Medulla oblongata (tissue), 1 donor: ENCODE data around the gene ZFP1.
A peak's percentile ranks its signal among the peaks of the same experiment; 100 is the strongest.
"Not testable (repeated sequence)": the region's sequence is repeated elsewhere in the genome, so short reads cannot be mapped to it uniquely, and the experiment has no call there.

ENCODE experiments used
- DNase-seq: peaks from one replicate; pipeline ENCODE4 v3.0.0-alpha.2; 2015; ENCODE audit errors: extremely low spot score

ZFP1 gene

GRCh38 chr16:75204410-75204758, 56.1 kb downstream of the ZFP1 start:
- DNase-seq = no peak

- DNase-seq = not testable (repeated sequence)
These were observed 56.6 kb downstream of the ZFP1 start for GRCh38 chr16:75204905-75205304.

- not testable (repeated sequence) for DNase-seq
These were observed 57.1 kb downstream of the ZFP1 start for GRCh38 chr16:75205438-75205837.

- not testable (repeated sequence) for DNase-seq
These were observed 57.8 kb downstream of the ZFP1 start for GRCh38 chr16:75205961-75206748.

- no peak for DNase-seq
These were observed 58.6 kb downstream of the ZFP1 start, which contains the start of gene CTRB2 for GRCh38 chr16:75206749-75207451. TSS of gene CTRB2 (minus strand) at chr16:75207161. CDS start at chr16:75207141, 20 bp downstream.

GRCh38 chr16:75207831-75208230, 59.5 kb downstream of the ZFP1 start:
- DNase-seq = no peak

GRCh38 chr16:75208242-75208825, 60.0 kb downstream of the ZFP1 start:
- DNase-seq = no peak

- no peak for DNase-seq
These were observed 60.7 kb downstream of the ZFP1 start for GRCh38 chr16:75208861-75209505.

- DNase-seq = not testable (repeated sequence)
These were observed 61.2 kb downstream of the ZFP1 start for GRCh38 chr16:75209514-75209913.

GRCh38 chr16:75209944-75210343, 61.6 kb downstream of the ZFP1 start:
- DNase-seq = no peak

- DNase-seq = not testable (repeated sequence)
These were observed 63.0 kb downstream of the ZFP1 start for GRCh38 chr16:75211286-75211685.

- DNase-seq = no peak
These were observed 67.8 kb downstream of the ZFP1 start for GRCh38 chr16:75216127-75216526.

- no peak for DNase-seq
These were observed 68.3 kb downstream of the ZFP1 start for GRCh38 chr16:75216576-75216975.

- DNase-seq = no peak
These were observed 69.1 kb downstream of the ZFP1 start for GRCh38 chr16:75217389-75217851.

GRCh38 chr16:75218256-75219076, 70.1 kb downstream of the ZFP1 start, which contains the start of gene CTRB1:
TSS of gene CTRB1 (plus strand) at chr16:75218988. CDS start at chr16:75219008, 20 bp downstream.
- DNase-seq = peak; percentile 37

GRCh38 chr16:75219088-75219487, 70.8 kb downstream of the ZFP1 start:
- DNase-seq = no peak

GRCh38 chr16:75219838-75220237, 71.5 kb downstream of the ZFP1 start:
- no peak for DNase-seq
